HUES48 (cell line): ENCODE results near the gene MAFF.

ENCODE experiments used
- H3K27ac ChIP-seq: one replicate; pipeline ENCODE4 v1.7.0; 2013; ENCODE audit warnings: low read depth, low read length, inconsistent platforms
- H3K27me3 ChIP-seq: 2 replicates; pipeline ENCODE4 v1.6.1; 2013; ENCODE audit warnings: mild to moderate bottlenecking, low read length; ENCODE audit not compliant: control insufficient read depth, insufficient read depth
- H3K36me3 ChIP-seq: 2 replicates; pipeline ENCODE4 v1.6.1; 2013; ENCODE audit warnings: low read length; ENCODE audit not compliant: control insufficient read depth, insufficient read depth
- H3K4me1 ChIP-seq: 2 replicates; pipeline ENCODE4 v1.6.1; 2013; ENCODE audit warnings: mild to moderate bottlenecking, low read length; ENCODE audit not compliant: control insufficient read depth, insufficient read depth
- H3K4me3 ChIP-seq: 2 replicates; pipeline ENCODE4 v1.5.1; 2013; ENCODE audit warnings: mild to moderate bottlenecking, low read depth, low read length
- H3K9ac ChIP-seq: 2 replicates; pipeline ENCODE4 v1.6.1; 2013; ENCODE audit warnings: mild to moderate bottlenecking, low read depth, low read length, moderate library complexity
- H3K9me3 ChIP-seq: 2 replicates; pipeline ENCODE4 v1.6.1; 2013; ENCODE audit warnings: low read length; ENCODE audit not compliant: control insufficient read depth, insufficient read depth

Gene MAFF

DNA sequence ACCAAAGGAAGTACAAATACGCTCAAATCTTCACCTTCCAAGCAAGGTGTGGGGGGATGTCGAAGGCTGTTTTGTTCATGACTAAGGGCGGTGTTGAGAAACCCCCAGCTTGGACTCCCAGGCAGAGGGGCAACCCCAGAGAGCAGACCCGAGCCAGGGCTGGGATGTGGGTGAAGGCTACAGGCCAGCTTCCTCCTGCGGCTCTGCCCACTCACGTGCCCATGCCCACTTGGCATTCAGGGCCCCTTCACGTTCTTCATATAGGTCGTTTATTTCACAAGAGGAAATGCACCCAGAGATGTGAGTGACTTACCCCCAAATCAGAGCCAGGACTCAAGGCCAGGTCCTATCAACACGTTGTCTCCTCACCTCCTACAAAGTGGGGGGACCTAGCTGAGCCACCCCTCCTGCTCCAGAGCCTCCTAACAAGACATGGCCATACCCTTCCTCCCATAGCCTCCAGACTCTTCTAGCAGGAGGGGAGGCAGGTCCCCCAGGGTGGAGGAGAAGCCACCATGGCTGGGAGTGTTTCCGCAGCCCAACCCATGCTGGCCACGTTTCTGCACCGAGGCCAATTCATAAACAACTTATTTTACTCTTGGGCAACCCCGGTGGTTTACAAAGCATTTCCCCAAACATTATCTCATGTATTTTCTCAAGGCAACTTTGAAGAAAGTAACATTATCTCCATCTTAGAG, 49.0 kb downstream of the MAFF start:
- H3K27me3 ChIP-seq = no peaks in the 10 kb centered on the region
- H3K27ac ChIP-seq = no peak overlapping the region
- H3K4me3 ChIP-seq = no peak overlapping the region
- no peak overlapping the region for H3K9ac ChIP-seq
- H3K9me3 ChIP-seq = no peaks in the 10 kb centered on the region
- H3K4me1 ChIP-seq = no peaks in the 10 kb centered on the region
- peaks cover 21% of the 10 kb centered on the region for H3K36me3 ChIP-seq

GRCh38 chr22:38251341-38251692, 49.5 kb downstream of the MAFF start:
- no peak overlapping the region for H3K27ac ChIP-seq
- H3K27me3 ChIP-seq = no peaks in the 10 kb centered on the region
- no peaks in the 10 kb centered on the region for H3K9me3 ChIP-seq
- H3K4me1 ChIP-seq = no peaks in the 10 kb centered on the region
- peaks cover 16% of the 10 kb centered on the region for H3K36me3 ChIP-seq
- H3K4me3 ChIP-seq = no peak overlapping the region
- H3K9ac ChIP-seq = no peak overlapping the region

- H3K9ac ChIP-seq = no peak overlapping the region
- no peaks in the 10 kb centered on the region for H3K9me3 ChIP-seq
- peaks cover 7% of the 10 kb centered on the region; the same call in 1 of the 2 replicates for H3K4me1 ChIP-seq
- H3K27me3 ChIP-seq = no peaks in the 10 kb centered on the region
- H3K4me3 ChIP-seq = no peak overlapping the region
- no peaks in the 10 kb centered on the region for H3K36me3 ChIP-seq
- H3K27ac ChIP-seq = no peak overlapping the region
These were observed 53.9 kb downstream of the MAFF start for GRCh38 chr22:38255697-38256096.

- no peaks in the 10 kb centered on the region for H3K36me3 ChIP-seq
- H3K4me3 ChIP-seq = no peak overlapping the region
- H3K27ac ChIP-seq = no peak overlapping the region
- H3K27me3 ChIP-seq = no peaks in the 10 kb centered on the region
- H3K9me3 ChIP-seq = no peaks in the 10 kb centered on the region
- H3K9ac ChIP-seq = no peak overlapping the region
- H3K4me1 ChIP-seq = peaks cover 8% of the 10 kb centered on the region; the same call in 1 of the 2 replicates
These were observed 55.4 kb downstream of the MAFF start for GRCh38 chr22:38257181-38257580.

DNA sequence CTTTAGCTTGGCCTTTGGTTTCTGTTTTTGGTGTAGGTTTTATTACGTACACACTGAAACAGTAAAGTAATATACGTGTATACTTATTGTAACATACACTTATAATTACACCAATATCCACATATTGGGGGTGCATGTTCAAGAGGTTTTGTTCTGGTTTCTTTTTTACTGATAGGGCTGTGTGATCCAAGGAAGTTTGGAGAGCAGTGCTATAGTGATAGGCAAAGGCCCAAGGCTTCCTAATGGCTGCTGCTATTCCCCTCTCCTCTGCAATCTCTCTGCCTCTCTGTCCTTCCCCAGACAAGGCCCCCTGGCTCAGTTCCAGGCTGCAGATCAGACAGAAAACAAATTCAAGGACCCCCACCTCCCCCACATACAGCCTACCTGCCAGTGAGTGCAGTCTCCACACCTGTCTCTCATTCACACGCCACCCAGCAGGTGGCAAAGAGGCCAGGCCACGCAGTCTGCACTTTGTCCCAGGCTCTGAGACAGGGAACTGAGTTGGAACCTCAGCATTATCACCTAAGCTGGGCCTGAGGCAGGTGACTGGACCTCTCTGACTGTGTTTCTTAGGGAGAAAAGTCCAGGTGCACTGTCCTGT, 56.0 kb downstream of the MAFF start:
- H3K27me3 ChIP-seq = no peaks in the 10 kb centered on the region
- peaks cover 10% of the 10 kb centered on the region; the same call in 1 of the 2 replicates for H3K4me1 ChIP-seq
- H3K4me3 ChIP-seq = no peak overlapping the region
- no peak overlapping the region for H3K9ac ChIP-seq
- peak overlapping the region; percentile 17 for H3K27ac ChIP-seq
- no peaks in the 10 kb centered on the region for H3K9me3 ChIP-seq
- no peaks in the 10 kb centered on the region for H3K36me3 ChIP-seq

DNA sequence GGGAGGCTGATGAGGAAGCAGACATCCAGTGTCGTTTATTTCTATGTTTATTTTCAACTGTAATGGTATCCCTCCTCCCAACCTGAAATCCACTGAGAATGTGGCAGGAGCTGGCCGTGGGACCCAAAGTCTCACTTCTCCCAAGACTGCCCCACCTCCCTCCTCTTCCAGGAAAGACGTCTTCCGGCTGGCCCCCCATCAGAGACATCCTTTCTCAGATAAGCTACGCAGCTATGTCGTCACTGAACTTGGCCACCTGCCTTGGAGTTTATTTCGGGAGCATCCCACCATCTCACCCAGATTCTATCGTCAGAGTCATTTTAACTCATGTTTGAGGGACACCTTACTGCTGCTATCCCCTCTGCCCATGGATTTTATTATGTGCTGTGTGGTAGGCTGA, 57.1 kb downstream of the MAFF start:
- Histone ChIP-seq H3K9me3 (no peaks in the 10 kb centered on the region), H3K4me1 (peaks cover 10% of the 10 kb centered on the region; the same call in 1 of the 2 replicates), H3K27ac (no peak overlapping the region), H3K36me3 (no peaks in the 10 kb centered on the region; the same call in 1 of the 2 replicates), H3K27me3 (no peaks in the 10 kb centered on the region), H3K4me3 (no peak overlapping the region), H3K9ac (no peak overlapping the region)

GRCh38 chr22:38259370-38259769, 57.6 kb downstream of the MAFF start:
- H3K27ac ChIP-seq = no peak overlapping the region
- H3K9ac ChIP-seq = no peak overlapping the region
- H3K9me3 ChIP-seq = no peaks in the 10 kb centered on the region
- no peaks in the 10 kb centered on the region; the same call in 1 of the 2 replicates for H3K36me3 ChIP-seq
- peaks cover 10% of the 10 kb centered on the region; the same call in 1 of the 2 replicates for H3K4me1 ChIP-seq
- no peak overlapping the region for H3K4me3 ChIP-seq
- no peaks in the 10 kb centered on the region for H3K27me3 ChIP-seq

- no peaks in the 10 kb centered on the region for H3K9me3 ChIP-seq
- H3K27ac ChIP-seq = peak overlapping the region; percentile 9
- H3K36me3 ChIP-seq = no peaks in the 10 kb centered on the region; the same call in 1 of the 2 replicates
- peaks cover 15% of the 10 kb centered on the region for H3K4me1 ChIP-seq
- no peak overlapping the region for H3K4me3 ChIP-seq
- H3K9ac ChIP-seq = no peak overlapping the region
- no peaks in the 10 kb centered on the region for H3K27me3 ChIP-seq
These were observed 59.2 kb downstream of the MAFF start for GRCh38 chr22:38260761-38261681.

DNA sequence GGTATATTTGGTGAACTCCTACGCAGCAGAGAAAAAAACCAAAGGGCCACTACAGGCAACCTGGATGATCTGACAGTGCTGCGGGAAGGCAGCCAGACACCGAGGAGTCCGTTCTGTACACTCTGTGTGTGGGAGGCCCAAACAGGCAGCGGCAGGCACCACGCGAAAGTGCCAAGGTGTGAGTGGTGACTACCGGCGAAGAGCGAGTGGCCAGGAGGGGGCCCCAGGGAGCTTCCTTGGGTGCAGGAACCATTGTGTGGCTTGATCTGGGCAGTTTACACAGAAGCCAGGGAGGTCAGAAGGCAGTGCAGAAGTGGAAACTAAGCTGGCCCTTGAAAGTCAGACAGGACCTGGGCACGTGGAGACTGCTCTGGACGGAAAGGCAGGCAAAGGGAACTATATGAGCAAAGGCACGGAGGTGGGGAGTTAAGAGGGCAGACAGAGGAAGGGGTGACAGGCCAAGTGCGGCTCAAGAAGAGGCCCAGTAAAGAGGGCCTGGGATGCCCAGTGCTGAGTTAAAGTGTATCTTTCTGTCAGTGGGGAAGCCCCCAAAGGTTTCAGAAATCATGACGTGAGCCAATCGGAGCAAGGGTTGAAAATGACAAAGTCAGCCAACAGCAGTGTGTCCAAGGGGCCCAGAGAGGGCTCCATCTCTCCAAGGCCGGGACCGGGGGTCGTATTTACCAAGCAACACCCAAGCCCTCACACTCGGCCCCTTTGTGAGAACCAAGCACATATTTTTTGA, 60.4 kb downstream of the MAFF start:
- Histone ChIP-seq H3K27ac (no peak overlapping the region), H3K9ac (no peak overlapping the region), H3K27me3 (no peaks in the 10 kb centered on the region), H3K9me3 (no peaks in the 10 kb centered on the region), H3K4me1 (peaks cover 18% of the 10 kb centered on the region), H3K4me3 (no peak overlapping the region), H3K36me3 (no peaks in the 10 kb centered on the region; the same call in 1 of the 2 replicates)

DNA sequence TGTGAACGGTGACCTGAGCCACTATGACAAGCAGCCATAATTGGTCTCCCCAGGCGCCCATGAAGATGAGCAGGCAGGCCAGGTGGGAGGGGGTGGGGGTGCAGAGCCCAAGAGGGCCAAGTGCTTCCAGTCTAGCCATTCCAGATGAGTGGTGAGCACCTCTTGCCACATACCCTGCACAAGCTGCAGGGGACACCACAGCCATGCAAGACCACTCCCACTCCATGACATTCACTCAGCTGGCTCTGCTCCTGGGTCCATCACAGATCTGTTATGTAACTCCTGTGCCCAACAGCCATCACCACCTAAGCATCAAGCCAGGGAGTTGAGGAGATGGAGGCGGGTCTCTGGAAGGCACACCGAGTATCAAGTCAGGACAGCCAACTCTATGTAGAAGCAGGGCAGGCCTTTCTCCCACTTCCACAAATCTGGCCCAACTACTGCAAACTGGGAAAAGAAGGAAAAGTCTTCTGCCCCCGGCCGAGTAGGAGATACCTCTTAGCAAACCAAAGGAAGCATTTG, 62.6 kb downstream of the MAFF start:
- no peak overlapping the region for H3K9ac ChIP-seq
- no peaks in the 10 kb centered on the region; the same call in 1 of the 2 replicates for H3K36me3 ChIP-seq
- H3K4me1 ChIP-seq = peaks cover 11% of the 10 kb centered on the region
- no peaks in the 10 kb centered on the region for H3K27me3 ChIP-seq
- H3K4me3 ChIP-seq = no peak overlapping the region
- H3K27ac ChIP-seq = no peak overlapping the region
- H3K9me3 ChIP-seq = no peaks in the 10 kb centered on the region
